ENCODE data around the gene HTRA1.

HTRA1 gene

GRCh38 chr10:122559228-122559627 is 97.9 kb downstream of the HTRA1 start:
- no peak for DNase-seq

- no peak for DNase-seq
Observed at GRCh38 chr10:122560279-122560804, 99.0 kb downstream of the HTRA1 start, which contains the start of gene DMBT1. Gene DMBT1, plus strand, starts transcription at chr10:122560754. Its CDS starts 17 bp downstream, at chr10:122560771.

GRCh38 chr10:122561212-122561611 is 99.9 kb downstream of the HTRA1 start:
- DNase-seq, result no peak

DNA sequence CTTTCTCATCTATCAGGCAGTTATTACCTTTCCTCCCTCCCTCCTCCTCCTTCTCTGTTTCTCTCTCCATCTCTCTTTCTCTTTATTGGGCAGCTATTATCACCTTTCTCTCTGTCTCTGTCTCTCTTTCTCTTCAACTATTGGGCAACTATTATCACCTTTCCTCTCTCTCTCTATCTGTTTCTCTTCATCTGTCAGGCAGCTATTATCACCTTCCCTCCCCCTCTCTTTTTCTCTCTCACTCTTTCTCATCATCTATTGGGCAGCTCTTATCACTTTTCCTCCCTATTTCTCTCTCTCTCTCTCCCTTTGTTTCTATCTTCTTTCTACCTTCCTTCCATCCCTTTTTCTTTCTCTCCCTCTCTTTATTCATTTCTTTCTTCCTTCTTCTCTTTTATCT is 100.4 kb downstream of the HTRA1 start:
- no peak for DNase-seq
